ENCODE measurements around the gene WWP2. TPM values are rescaled to one million over a fixed set of nuclear protein-coding genes. Genes with fewer than 3 reads are reported as not detected.
"Not testable (repeated sequence)": the region's sequence is repeated elsewhere in the genome, so short reads cannot be mapped to it uniquely, and the experiment has no call there.

The WWP2 gene
- total RNA-seq, 1 experiment from 2014 or later, result 15.3 TPM

DNA sequence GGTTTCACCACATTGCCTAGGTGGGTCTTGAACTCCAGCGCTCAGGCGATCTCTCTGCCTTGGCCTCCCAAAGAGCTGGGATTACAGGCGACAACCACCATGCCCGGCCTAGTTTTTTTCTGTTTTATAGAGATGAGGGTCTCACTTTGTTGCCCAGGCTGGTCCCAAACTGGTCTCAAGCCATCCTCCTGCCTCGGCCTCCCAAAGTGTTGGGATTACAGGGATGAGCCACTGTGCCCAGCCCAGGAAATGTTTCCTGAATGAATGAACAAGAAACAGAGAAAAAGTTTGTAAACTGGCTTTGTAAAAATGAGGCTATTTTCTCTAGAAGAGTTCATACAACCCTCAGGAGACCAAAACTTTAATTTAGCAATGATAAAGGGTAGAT is 68.0 kb downstream of the WWP2 start:
- DNase-seq (ENCODE audit: low read depth), result no peak

DNA sequence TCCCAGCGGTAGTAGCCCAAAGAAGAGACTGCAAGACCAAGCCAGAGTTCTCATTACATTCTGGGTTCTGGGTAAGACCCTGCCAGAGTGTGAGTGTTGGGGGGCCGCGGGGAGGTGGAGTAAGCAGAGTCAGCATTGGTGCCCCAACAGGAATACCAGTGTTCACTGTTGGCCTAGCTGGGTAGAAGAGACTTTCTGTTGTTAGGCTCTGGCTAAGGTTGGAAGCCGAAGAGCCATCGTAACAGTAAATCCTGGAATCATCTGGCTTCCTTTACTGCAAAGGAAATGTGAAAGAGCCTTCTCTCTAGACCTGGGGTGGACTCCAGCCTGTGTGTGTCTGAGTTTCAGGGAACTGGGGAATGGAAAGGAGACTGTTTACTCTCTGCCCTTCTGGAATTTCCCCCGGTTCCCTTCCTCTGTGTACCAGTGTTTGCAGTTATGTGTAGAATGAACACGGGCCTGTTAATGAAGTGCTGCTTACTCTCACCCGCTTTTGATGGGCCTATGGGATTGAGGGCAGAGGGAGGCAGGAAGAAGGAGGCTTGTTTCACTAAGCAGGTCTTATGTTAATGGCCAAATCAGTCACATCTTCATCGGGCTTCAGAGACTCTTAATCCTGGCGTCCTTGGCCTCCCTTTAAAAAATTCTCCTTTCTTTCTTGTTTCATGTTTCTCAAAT is 68.5 kb downstream of the WWP2 start:
- DNase-seq (ENCODE audit: low read depth), result no peak

DNA sequence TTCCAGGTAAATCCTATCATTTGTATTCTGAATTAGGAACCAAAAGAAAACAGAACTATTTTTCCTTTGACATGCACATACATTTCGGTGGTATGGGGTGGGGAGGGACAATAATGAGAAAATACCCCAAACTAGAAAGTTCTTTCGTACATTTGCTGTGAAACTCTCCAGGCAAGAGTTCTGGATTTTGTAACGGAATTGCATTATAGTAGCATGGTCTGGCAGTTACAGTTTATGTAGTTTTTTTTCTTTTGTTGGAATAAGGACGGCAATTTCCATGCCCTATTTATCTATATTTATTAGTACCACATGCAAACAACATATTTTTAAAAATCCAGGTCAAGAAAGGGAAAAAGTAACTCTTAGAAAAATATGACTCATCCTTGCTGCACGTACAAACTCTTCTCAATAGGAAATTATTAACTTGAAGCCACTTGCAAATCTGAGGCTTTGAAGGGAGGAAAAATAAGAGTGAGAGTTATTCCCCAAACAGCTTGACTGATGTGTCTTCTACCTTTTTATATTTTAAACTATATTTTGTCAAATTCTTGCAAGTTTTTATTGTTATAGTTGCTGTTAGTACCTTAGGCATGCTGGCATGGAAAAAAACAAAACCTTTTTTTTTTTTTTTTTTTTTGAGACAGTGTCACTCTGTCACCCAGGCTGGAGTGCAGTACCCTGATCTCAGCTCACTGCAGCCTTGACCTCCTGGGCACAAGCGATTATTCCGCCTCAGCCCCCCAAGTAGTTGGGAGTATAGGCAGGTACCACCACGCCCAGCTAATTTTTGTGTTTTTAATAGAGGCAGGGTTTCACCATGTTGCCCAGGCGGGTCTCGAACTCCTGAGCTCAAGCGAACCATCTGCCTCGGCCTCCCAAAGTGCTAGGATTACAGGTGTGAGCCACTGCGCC is 69.3 kb downstream of the WWP2 start:
- no peak for DNase-seq (ENCODE audit: low read depth)

DNA sequence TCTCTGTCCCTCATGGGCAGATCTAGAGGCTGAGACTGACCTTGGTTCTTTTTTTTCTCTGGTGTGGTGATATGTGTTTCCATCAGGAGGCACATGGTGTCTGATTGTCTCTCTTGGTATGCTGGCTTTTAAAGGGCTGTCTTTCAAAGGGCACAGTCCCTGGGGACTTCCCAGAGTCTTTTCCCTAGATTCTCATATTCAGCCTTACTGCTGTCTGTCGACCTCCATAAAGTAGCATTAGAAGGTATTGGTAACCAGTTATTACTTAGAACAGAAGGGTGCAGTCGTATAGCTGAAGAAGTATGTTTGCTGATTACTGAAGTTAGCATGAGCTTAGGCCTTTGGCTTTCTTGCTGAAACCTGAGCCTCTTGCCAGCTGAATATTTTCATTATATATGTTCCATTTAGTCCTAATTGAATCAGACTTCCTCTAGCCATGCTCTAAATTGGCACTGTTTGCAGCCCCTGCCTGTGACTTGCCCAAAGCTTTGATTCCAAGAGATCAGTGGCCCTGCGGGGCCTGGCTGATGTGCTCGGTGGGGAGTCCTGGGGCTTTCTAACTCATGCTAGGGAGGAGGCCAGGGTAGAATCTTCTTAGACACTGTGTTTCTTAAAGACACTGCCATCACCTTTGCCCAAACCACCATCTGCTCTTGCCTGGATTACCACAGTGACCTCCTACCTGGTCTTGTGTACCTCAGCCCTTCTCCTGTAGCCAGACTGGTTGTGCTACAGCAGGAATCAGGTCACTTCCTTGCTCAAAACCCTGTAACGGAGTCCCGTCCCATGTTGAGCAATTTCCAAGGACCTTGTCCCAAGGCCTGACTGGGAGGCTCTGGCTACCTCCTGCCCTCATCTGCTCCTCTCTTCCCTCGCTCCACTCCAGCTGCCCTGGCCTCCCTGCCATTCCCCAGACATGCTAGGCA is 71.5 kb downstream of the WWP2 start:
- DNase-seq (ENCODE audit: low read depth), result no peak

DNA sequence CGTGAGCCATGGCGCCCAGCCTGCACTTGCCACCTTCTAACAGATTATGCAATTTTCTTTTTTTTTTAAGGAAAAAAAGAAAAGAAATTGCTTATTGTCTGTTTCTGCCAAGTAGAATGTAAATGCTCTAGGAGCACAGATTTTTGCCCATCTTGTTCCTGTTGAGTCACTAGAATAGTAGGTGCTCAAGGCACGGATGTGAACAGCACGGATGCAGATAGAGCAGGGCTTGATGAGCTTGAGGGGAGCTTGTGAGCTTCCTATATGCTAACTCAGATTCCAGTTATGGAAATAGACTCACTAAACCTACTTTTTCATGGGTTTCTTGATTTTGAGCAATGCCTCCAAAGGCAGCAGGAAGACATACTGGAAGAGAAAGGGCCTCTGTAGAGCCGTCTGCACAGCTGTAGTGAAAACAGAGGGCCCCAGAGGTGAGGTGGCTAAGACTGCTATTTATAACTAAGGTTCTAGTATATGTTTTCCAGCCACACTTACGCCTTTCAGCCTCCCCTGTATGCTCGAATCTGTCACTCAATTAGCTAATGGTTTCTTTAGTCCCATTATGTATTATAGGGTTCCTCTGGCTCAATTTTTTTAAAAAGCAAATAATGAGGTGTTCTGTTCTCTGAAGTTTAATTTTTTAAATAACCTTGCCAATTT is 72.8 kb downstream of the WWP2 start:
- DNase-seq (ENCODE audit: low read depth), result no peak

DNA sequence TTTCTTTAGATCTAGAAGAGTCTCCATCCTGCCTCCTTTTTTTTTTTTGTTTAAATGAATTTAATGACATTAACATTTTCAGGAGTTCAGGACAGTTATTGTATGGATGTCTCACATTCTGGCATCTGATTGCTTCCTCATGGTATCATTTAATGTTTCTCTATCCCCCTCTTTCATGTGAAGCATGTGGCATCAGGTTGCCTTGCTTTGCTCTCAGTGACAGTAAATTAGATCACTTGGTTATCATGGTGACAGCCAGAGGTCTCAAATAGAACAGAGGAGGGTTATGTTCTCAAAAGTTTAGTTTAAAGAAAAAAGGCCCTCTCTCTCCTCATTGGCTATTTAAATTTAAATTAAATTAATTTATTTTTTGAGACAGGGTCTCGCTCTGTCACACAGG is 74.1 kb downstream of the WWP2 start:
- DNase-seq (ENCODE audit: low read depth), result no peak

DNA sequence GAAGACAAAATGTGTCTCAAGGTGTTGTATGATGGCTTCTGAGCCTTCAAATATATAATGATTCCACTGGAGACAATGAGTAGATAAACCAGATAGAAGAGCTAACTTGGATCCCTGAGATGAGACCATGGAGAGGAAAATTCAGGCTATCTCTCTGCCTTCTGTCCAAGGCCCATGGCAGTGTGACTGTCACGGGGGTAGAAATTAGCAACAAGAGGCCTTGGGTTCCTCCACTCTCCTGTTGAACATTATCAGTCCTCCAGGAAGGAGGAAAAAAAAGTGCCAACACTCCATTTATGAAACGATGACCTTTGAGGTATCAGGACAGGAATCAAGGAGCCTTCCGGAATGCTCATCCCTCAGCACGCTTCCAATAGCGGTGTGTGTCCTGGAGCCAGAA is 75.2 kb downstream of the WWP2 start:
- DNase-seq (ENCODE audit: low read depth), result no peak

DNA sequence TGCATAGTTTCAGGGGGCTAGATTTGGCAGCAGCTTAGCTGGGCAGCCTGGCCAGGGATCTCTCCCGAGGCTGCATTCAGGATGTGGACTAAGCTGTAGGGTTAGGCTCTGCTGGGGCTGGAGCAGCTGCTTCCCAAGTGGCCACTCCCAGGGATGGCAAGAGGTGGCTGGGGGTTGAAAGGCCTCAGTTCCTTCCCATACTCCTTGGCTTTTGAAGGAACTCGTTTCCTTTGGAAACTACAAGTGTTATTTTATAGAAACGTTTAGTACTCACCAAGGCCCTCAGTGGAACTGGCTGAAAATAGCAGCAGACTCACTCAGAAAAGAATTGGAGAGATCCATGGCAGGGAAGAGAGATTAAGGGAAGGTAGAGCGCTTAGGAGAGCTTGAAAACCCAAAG is 76.4 kb downstream of the WWP2 start:
- DNase-seq (ENCODE audit: low read depth), result no peak

DNA sequence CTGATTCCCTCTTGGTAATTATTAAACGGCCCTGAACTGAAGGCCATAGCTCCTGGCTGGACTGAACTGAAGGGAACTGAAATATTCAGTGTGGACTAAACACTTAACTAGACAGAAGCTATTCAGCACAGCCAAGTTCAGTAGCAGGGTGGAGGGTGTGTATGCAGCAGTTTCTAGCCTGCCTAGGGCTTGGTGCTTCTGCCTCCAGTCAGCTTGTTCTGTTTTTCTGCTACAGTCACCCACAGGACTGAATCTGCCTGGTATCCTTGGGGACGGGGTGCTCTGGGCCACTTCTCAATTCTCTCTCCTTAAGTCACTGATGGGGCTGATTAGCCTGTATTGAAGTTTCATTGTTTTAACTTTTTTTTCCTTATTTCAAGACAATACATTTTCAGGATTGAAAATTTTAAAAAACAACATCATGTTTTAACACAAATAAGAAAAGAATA is 77.1 kb downstream of the WWP2 start:
- no peak for DNase-seq (ENCODE audit: low read depth)

DNA sequence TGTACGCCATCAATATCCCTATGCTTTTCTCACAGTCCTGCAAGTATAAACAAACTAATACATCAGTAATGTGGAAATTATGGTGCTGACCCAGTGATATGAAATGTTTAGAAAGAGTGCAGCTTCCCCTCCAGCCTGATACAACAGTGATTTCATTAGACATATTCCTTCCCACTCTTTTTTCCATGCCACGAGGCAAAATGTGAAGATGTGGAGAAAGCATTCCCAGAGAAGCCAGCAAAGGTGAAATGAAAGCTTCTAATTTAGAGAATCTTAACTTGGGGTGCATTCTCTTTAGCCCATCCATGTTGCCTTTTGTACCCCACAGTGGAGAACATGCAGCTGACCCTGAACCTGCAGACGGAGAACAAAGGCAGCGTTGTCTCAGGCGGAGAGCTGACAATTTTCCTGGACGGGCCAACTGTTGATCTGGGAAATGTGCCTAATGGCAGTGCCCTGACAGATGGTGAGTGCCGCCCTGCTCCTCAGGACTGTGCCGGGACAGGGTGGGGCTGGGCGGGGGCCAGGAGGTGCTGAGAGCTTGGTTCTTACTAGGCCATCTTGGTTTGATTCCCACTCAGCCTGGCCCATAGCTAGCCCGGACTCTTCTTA is 77.8 kb downstream of the WWP2 start:
- DNase-seq (ENCODE audit: low read depth), result no peak

DNA sequence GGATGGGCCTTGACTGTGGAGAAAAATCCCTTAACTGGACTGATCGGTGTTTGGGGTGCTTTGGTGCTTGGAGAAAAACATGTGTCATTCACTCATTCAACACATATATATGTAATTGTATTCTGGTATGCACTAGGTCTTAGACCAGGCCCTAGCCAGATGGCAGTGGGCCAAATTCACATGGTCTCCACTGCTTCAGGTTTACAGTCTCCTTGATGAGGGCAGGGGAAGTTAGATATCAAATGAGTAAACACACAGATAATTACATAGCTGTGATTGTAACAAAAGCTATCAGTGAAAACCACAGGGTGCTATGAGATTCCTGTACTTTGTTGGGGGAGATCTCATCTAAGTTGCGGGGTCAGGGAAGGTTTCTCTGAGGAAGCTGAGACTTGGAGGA is 78.8 kb downstream of the WWP2 start:
- no peak for DNase-seq (ENCODE audit: low read depth)

DNA sequence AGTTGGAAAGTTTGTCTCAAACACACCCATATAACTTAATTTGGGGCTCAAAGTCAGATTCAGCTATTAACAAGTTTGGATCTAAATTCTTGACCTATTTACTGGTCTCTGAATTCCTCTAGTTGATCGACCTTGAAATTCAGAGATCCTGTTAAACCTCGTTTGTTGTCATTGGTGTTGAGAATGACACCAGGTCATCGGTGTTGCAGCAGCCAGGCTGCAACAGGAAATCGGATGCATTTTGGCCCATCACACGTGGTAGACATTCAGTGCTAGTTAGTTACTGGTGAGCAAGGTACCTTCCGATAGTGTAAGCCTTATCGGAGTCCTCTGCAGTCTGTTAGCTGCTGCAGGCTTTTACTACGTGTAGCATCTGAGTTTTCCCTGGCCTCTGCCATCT is 82.3 kb downstream of the WWP2 start:
- DNase-seq (ENCODE audit: low read depth), result no peak

DNA sequence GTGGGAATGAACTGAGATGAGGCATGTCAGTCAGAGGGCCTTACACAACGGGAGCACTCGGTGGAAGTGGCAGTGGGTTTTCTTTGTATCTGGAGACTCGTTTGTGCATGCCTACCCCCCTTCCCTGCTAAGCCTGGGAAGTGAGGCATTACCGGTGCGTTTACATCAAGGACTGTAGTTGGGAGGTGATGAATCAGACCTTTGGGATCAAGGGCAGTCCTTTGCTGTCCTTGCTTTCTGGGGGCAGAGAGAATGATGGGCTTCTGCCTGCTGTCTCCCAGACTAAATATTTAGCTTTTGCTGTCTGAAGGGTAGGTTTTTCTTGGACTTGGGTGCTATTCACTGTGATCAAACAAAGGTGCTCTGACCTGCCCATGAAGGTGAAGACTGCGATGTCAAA is 83.0 kb downstream of the WWP2 start:
- DNase-seq (ENCODE audit: low read depth), result peak; percentile 15

DNA sequence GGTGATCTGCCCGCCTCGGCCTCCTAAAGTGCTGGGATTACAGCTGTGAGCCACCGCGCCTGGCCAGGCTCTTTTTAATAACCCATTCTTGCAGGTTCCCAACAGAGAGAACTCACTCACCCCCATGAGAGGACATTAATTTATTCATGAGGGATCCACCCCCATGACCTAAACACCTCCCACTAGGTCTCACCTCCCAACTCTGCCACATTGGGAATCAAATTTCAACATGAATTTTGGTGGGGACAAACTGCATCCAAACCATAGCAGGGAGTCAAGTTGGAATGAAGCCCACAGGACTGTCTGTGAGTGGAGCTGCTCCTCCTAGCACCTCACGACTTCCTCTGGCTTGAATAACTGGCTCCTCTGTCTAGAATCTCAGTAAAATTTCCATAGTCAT is 85.5 kb downstream of the WWP2 start:
- no peak for DNase-seq (ENCODE audit: low read depth)

DNA sequence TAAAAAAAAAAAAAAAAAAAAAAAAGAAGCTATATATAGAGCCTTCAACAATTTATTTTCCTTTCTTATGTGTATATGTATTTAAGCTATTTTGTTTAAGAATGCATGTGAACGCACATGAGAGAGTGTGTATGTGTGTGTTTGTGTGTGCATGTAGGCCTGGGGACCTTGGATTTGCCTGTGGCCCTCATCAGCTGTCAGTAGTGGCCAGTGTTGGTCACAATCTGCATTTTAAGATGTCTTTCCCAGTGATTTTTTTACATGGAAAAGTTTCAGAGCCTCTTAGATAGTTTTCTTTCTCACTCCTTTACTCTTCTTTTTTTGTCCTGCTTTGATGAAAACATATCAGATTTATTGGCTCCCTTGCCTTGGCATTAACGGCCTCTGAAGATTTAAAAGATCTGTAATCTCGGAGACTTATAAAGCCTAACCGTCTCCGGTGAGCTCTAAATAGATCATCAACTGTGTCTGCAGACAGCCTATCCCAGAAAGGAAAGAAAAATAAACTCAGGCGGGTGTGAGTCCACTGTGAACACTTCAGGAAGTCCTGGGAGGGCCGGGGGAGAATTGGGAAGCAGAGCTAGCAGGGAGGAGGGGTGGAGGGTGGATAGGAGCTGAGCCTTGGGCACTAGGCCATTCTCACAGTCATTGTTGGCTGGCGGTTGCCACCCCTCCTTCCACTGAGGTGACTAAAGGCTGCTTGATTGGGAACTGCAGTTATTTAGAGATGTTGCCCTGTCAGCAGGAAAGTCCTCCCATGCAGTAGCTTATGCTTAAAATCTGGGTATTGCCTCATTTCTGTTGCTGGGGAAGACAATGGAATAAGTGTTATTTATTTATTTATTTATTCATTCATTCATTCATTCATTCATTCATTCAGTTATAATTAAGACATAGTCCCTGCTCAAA is 86.8 kb downstream of the WWP2 start:
- DNase-seq (ENCODE audit: low read depth), result peak; percentile 93

DNA sequence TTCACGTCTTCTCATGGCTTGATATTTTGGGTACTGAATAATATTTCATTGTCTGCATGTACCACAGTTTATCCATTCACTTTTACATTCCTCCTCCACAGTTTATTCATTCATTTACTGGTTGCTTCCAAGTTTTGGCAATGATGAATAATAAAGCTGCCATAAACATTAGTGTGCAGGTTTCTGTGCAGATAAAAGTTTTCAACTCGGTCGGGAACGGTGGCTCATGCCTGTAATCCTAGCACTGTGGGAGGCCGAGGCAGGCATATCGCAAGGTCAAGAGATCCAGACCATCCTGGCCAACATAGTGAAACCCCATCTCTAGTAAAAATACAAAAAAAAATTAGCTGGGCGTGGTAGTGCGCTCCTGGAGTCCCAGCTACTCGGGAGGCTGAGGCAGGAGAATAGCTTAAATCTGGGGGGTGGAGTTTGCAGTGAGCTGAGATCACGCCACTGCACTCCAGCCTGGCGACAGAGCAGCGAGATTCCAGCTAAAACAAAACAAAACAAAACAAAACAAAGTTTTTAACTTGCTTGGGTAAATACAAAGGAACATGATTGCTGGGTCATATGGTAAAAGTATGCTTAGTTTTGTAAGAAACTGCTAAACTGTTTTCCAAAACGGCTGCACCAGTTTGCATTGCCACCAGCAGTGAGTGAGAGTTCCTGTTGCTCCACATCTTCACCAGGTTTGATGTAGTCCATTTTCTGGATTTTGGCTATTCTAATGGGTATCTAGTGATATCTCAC is 89.5 kb downstream of the WWP2 start:
- DNase-seq (ENCODE audit: low read depth), result no peak

DNA sequence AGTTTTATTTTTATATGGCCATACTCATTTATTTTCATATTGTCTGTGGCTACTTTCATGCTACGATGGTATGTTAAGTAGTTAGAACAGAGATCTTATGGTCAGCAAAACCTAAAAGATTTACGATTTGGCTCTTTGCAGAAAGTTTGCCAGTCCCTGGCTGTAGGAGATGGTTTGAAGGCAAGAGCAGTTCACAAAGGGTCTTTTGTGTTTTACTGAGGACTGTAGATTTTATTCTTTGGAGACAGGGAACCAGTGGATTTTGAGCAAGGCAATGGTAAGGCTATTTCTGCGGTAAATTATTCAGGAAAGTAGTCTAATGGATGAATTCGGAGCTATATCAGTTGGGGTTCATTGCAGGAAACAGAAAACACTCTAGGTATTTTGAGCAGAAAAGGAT is 90.7 kb downstream of the WWP2 start:
- DNase-seq (ENCODE audit: low read depth), result no peak

DNA sequence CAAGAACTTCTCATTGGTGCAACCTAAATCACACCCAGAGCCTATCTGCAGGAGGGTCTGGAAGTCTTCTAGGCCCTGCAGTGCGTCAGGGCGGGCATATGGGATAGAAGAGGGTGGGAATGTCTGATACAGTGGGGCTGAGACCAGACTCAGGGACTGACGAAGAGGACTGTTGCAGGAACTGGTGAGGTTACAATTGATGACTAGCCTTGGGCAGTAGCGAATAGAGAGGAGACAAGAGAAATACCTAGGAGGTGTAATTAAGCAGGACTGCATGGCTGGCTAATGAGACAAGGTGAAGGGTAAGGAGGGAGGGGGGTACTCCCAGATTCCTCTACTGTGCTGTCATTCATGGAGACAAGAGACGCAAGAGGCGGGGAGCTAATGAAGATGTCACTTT is 91.3 kb downstream of the WWP2 start:
- DNase-seq (ENCODE audit: low read depth), result no peak

DNA sequence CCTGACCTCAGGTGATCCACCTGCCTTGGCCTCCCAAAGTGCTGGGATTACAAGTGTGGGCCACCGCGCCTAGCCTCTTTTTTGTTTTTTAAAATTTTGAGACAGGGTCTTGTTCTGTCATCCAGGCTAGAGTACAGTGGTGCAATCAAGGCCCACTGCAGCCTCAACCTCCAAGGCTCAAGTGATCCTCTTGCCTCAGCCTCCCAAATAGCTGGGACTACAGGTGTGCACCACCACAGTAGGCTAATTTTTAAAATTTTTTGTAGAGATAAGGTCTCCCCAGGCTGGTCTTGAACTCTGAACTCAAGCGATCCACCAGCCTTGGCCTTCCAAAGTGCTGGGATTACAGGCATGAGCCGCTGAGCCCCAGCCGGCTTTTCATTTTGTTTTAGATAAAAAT is 92.6 kb downstream of the WWP2 start:
- DNase-seq (ENCODE audit: low read depth), result not testable (repeated sequence)

Data from HT1080 (cell line).